Activated CD4-positive, alpha-beta memory T cell treated with anti-CD3 and anti-CD28 coated beads, Interleukin-2, amount 10 ng/mL, durations not matched to agents 7 days and 5 days (primary cell): ENCODE measurements around the gene MSTN. TPM values are rescaled to one million over a fixed set of nuclear protein-coding genes. Genes with fewer than 3 reads are reported as not detected.

ENCODE experiments used
- CTCF ChIA-PET: fragments of 350-600 bp; sonication (Branson Sonifier 250); formaldehyde crosslinking; loops from one replicate; lab custom pipeline; 2021; ENCODE audit warnings: antibody characterized with exemption, inconsistent platforms; lab: Charles Lee
- POLR2A ChIA-PET: fragments of 350-600 bp; sonication (Branson Sonifier 250); formaldehyde crosslinking; loops from one replicate; lab custom pipeline; 2021; ENCODE audit warnings: antibody characterized with exemption; lab: Charles Lee
- DNase-seq: peaks from one replicate; pipeline ENCODE4 v3.0.0-alpha.2; 2020
- H3K27ac Mint-ChIP-seq: one replicate; pipeline ENCODE4 v1.8.0; 2021; ENCODE audit warnings: mild to moderate bottlenecking, mixed read lengths
- H3K27me3 Mint-ChIP-seq: one replicate; pipeline ENCODE4 v1.8.0; 2021; ENCODE audit warnings: mixed read lengths
- H3K36me3 Mint-ChIP-seq: one replicate; pipeline ENCODE4 v1.8.0; 2021; ENCODE audit warnings: low read depth, mixed read lengths
- H3K4me1 Mint-ChIP-seq: one replicate; pipeline ENCODE4 v1.8.0; 2021; ENCODE audit warnings: mixed read lengths
- H3K4me3 Mint-ChIP-seq: one replicate; pipeline ENCODE4 v1.8.0; 2021; ENCODE audit warnings: mild to moderate bottlenecking, mixed read lengths
- H3K9me3 Mint-ChIP-seq: one replicate; pipeline ENCODE4 v1.8.0; 2021; ENCODE audit warnings: mixed read lengths
- total RNA-seq, 2 experiments: library from RNA; stranded (reverse); gene quantifications; one replicate each; pipeline ENCODE4 v1.2.3, GENCODE V29; 2021

The MSTN gene
- total RNA-seq, 2 experiments from 2014 or later: not detected

- H3K27ac Mint-ChIP-seq: no peak overlapping the region
- H3K9me3 Mint-ChIP-seq: no peaks in the 10 kb centered on the region
- no peak overlapping the region for H3K4me3 Mint-ChIP-seq
- H3K4me1 Mint-ChIP-seq: no peaks in the 10 kb centered on the region
- DNase-seq: no peak
- no peaks in the 10 kb centered on the region for H3K27me3 Mint-ChIP-seq
- ChIA-PET CTCF (interaction anchor here (0.7 kb wide), 1 partner anchor 30 kb away, joined by 3 read pairs; no protein-coding TSS in a partner anchor), POLR2A (interaction anchor here (0.6 kb wide), 1 partner anchor 9 kb away, joined by 3 read pairs; no protein-coding TSS in a partner anchor)
- H3K36me3 Mint-ChIP-seq: no peaks in the 10 kb centered on the region
Measured at GRCh38 chr2:190090148-190090547, 27.6 kb upstream of the MSTN start.

GRCh38 chr2:190088917-190089316 is 26.4 kb upstream of the MSTN start:
- no peaks in the 10 kb centered on the region for H3K36me3 Mint-ChIP-seq
- peak; percentile 45 for DNase-seq
- ChIA-PET POLR2A (no interaction called here), CTCF (interaction anchor here (0.7 to 2.4 kb wide), 8 partner anchors 9 to 281 kb away, joined by 3 to 9 read pairs (median 4); no protein-coding TSS in a partner anchor)
- H3K27ac Mint-ChIP-seq: no peak overlapping the region
- H3K27me3 Mint-ChIP-seq: no peaks in the 10 kb centered on the region
- no peaks in the 10 kb centered on the region for H3K4me1 Mint-ChIP-seq
- no peak overlapping the region for H3K4me3 Mint-ChIP-seq
- H3K9me3 Mint-ChIP-seq: no peaks in the 10 kb centered on the region

GRCh38 chr2:190084704-190085103 is 22.2 kb upstream of the MSTN start:
- Mint-ChIP-seq H3K27me3 (peaks cover 5% of the 10 kb centered on the region), H3K27ac (no peak overlapping the region), H3K9me3 (no peaks in the 10 kb centered on the region), H3K36me3 (no peaks in the 10 kb centered on the region), H3K4me1 (no peaks in the 10 kb centered on the region), H3K4me3 (no peak overlapping the region)
- DNase-seq: no peak
- CTCF ChIA-PET: no interaction called here
- POLR2A ChIA-PET: interaction anchor here (1.8 kb wide), 1 partner anchor 14 kb away, joined by 4 read pairs; no protein-coding TSS in a partner anchor

GRCh38 chr2:190082118-190082517 is 19.6 kb upstream of the MSTN start:
- H3K36me3 Mint-ChIP-seq: no peaks in the 10 kb centered on the region
- H3K9me3 Mint-ChIP-seq: no peaks in the 10 kb centered on the region
- H3K4me3 Mint-ChIP-seq: no peak overlapping the region
- ChIA-PET POLR2A (no interaction called here), CTCF (interaction anchor here (1.0 kb wide), 1 partner anchor 11 kb away, joined by 4 read pairs; no protein-coding TSS in a partner anchor)
- H3K27me3 Mint-ChIP-seq: peaks cover 10% of the 10 kb centered on the region
- H3K4me1 Mint-ChIP-seq: no peaks in the 10 kb centered on the region
- no peak for DNase-seq
- no peak overlapping the region for H3K27ac Mint-ChIP-seq

GRCh38 chr2:190080527-190081049 is 18.1 kb upstream of the MSTN start:
- no peak overlapping the region for H3K4me3 Mint-ChIP-seq
- ChIA-PET CTCF (interaction anchor here (1.2 kb wide), 1 partner anchor 8 kb away, joined by 4 read pairs; no protein-coding TSS in a partner anchor), POLR2A (no interaction called here)
- no peak overlapping the region for H3K27ac Mint-ChIP-seq
- DNase-seq: no peak
- no peaks in the 10 kb centered on the region for H3K9me3 Mint-ChIP-seq
- no peaks in the 10 kb centered on the region for H3K36me3 Mint-ChIP-seq
- no peaks in the 10 kb centered on the region for H3K4me1 Mint-ChIP-seq
- peaks cover 10% of the 10 kb centered on the region for H3K27me3 Mint-ChIP-seq

- ChIA-PET POLR2A (no interaction called here), CTCF (interaction anchor here (1.2 kb wide), 1 partner anchor 9 kb away, joined by 4 read pairs; no protein-coding TSS in a partner anchor)
- no peak overlapping the region for H3K27ac Mint-ChIP-seq
- no peak for DNase-seq
- no peaks in the 10 kb centered on the region for H3K4me1 Mint-ChIP-seq
- no peaks in the 10 kb centered on the region for H3K36me3 Mint-ChIP-seq
- H3K9me3 Mint-ChIP-seq: no peaks in the 10 kb centered on the region
- H3K4me3 Mint-ChIP-seq: no peak overlapping the region
- peaks cover 13% of the 10 kb centered on the region for H3K27me3 Mint-ChIP-seq
Measured at GRCh38 chr2:190079160-190079559, 16.6 kb upstream of the MSTN start.

GRCh38 chr2:190075623-190076022 is 13.1 kb upstream of the MSTN start:
- H3K9me3 Mint-ChIP-seq: no peaks in the 10 kb centered on the region
- H3K4me1 Mint-ChIP-seq: no peaks in the 10 kb centered on the region
- POLR2A ChIA-PET: no interaction called here
- H3K27me3 Mint-ChIP-seq: peaks cover 16% of the 10 kb centered on the region
- H3K36me3 Mint-ChIP-seq: no peaks in the 10 kb centered on the region
- no peak overlapping the region for H3K27ac Mint-ChIP-seq
- CTCF ChIA-PET: no interaction called here
- no peak overlapping the region for H3K4me3 Mint-ChIP-seq
- DNase-seq: no peak

- no peak overlapping the region for H3K27ac Mint-ChIP-seq
- no peaks in the 10 kb centered on the region for H3K9me3 Mint-ChIP-seq
- H3K4me1 Mint-ChIP-seq: no peaks in the 10 kb centered on the region
- no peak overlapping the region for H3K4me3 Mint-ChIP-seq
- DNase-seq: peak; percentile 19
- H3K27me3 Mint-ChIP-seq: peaks cover 8% of the 10 kb centered on the region
- ChIA-PET POLR2A (no interaction called here), CTCF (no interaction called here)
- H3K36me3 Mint-ChIP-seq: no peaks in the 10 kb centered on the region
Measured at GRCh38 chr2:190069936-190070696, 7.6 kb upstream of the MSTN start.

GRCh38 chr2:190068764-190069163 is 6.2 kb upstream of the MSTN start:
- Mint-ChIP-seq H3K4me1 (no peaks in the 10 kb centered on the region), H3K4me3 (no peak overlapping the region), H3K36me3 (no peaks in the 10 kb centered on the region), H3K9me3 (no peaks in the 10 kb centered on the region), H3K27ac (no peak overlapping the region), H3K27me3 (peaks cover 8% of the 10 kb centered on the region)
- CTCF ChIA-PET: interaction anchor here (0.7 kb wide), 1 partner anchor 409 kb away, joined by 3 read pairs; no protein-coding TSS in a partner anchor
- POLR2A ChIA-PET: no interaction called here
- DNase-seq: no peak

- H3K9me3 Mint-ChIP-seq: no peaks in the 10 kb centered on the region
- H3K27me3 Mint-ChIP-seq: peaks cover 2% of the 10 kb centered on the region
- H3K4me3 Mint-ChIP-seq: no peak overlapping the region
- DNase-seq: no peak
- ChIA-PET POLR2A (no interaction called here), CTCF (no interaction called here)
- H3K27ac Mint-ChIP-seq: no peak overlapping the region
- no peaks in the 10 kb centered on the region for H3K36me3 Mint-ChIP-seq
- H3K4me1 Mint-ChIP-seq: no peaks in the 10 kb centered on the region
Measured at GRCh38 chr2:190065839-190066238, 3.3 kb upstream of the MSTN start.

- H3K36me3 Mint-ChIP-seq: no peaks in the 10 kb centered on the region
- CTCF ChIA-PET: no interaction called here
Measured at GRCh38 chr2:190063624-190064023, 1.1 kb upstream of the MSTN start.

GRCh38 chr2:190062053-190062452 is 476 bp downstream of the MSTN start:
- DNase-seq: no peak
- H3K9me3 Mint-ChIP-seq: no peaks in the 10 kb centered on the region
- H3K36me3 Mint-ChIP-seq: no peaks in the 10 kb centered on the region
- CTCF ChIA-PET: no interaction called here
- H3K27me3 Mint-ChIP-seq: no peaks in the 10 kb centered on the region
- no peak overlapping the region for H3K4me3 Mint-ChIP-seq
- POLR2A ChIA-PET: no interaction called here
- no peak overlapping the region for H3K27ac Mint-ChIP-seq
- no peaks in the 10 kb centered on the region for H3K4me1 Mint-ChIP-seq

More at GRCh38 chr2:190063624-190064023, 1.1 kb upstream of the MSTN start:
- Mint-ChIP-seq H3K9me3 (no peaks in the 10 kb centered on the region), H3K4me1 (no peaks in the 10 kb centered on the region), H3K4me3 (no peak overlapping the region), H3K27ac (no peak overlapping the region), H3K27me3 (peaks cover 2% of the 10 kb centered on the region)
- no peak for DNase-seq
- POLR2A ChIA-PET: no interaction called here

GRCh38 chr2:190060626-190061025 is 1.9 kb downstream of the MSTN start:
- Mint-ChIP-seq H3K27ac (no peak overlapping the region), H3K9me3 (no peaks in the 10 kb centered on the region), H3K36me3 (no peaks in the 10 kb centered on the region), H3K4me1 (no peaks in the 10 kb centered on the region), H3K4me3 (no peak overlapping the region), H3K27me3 (no peaks in the 10 kb centered on the region)
- DNase-seq: no peak
- POLR2A ChIA-PET: no interaction called here
- CTCF ChIA-PET: no interaction called here
